Measurements from ENCODE around the gene ALG3.

DNA sequence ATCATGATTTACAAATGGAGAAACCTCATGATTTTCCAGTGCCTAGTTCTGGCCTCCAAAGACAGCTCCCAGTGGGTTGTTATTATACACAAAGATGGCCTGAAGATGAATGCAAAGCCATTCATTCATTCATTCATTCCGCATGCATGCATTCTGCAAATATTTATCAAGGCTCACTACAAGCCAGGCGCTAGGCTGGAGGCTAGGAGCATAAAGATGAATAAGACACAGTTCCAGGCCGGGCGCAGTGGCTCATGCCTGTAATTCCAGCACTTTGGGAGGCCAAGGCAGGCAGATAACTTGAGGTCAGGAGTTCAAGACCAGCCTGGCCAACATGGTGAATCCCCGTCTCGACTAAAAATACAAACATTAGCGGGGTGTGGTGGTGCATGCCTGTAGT lies 47.9 kb upstream of the ALG3 start:
- TF ChIP-seq SP1 (IDR thresholded peaks at IDR 0.05), result no peak
- TF ChIP-seq FOXA1 (IDR thresholded peaks at IDR 0.05), result no peak
- TF ChIP-seq TARDBP (IDR thresholded peaks at IDR 0.05), result no peak
- no peak for TF ChIP-seq BHLHE40 (IDR thresholded peaks at IDR 0.05; ENCODE audit: borderline replicate concordance)
- TF ChIP-seq FOXM1 (IDR thresholded peaks at IDR 0.05; ENCODE audit: borderline replicate concordance), result no peak
- TF ChIP-seq ELF4 (IDR thresholded peaks at IDR 0.05), result no peak

All from HEK293T (cell line).